GM08714 (cell line): ENCODE results near the gene S100A7.

Experiments
- H3K4me3 ChIP-seq: fragments of 200-500 bp; sonication (Bioruptor generic); 2 replicates; pipeline ENCODE4 v1.5.1; 2014; ENCODE audit warnings: mild to moderate bottlenecking, low read length, inconsistent platforms
- ZNF274 ChIP-seq: IDR thresholded peaks from 2 replicates; pipeline ENCODE4 v1.6.1; 2012; ENCODE audit warnings: mild to moderate bottlenecking, low read depth, low read length

Gene S100A7

GRCh38 chr1:153460551-153460950 is at the start of gene S100A7:
Gene S100A7, minus strand, starts transcription at chr1:153460651. Its CDS starts 1,638 bp downstream, at chr1:153459013.
- H3K4me3 ChIP-seq = no peak within 1 kb of the TSS
- TF ChIP-seq ZNF274 = no peak

GRCh38 chr1:153509729-153510354 is 49.4 kb upstream of the S100A7 start:
- no peak for TF ChIP-seq ZNF274
- no peak overlapping the region for H3K4me3 ChIP-seq

GRCh38 chr1:153509036-153509435 is 48.6 kb upstream of the S100A7 start:
- no peak overlapping the region for H3K4me3 ChIP-seq
- TF ChIP-seq ZNF274 = no peak

GRCh38 chr1:153507926-153508583 is 47.6 kb upstream of the S100A7 start:
- no peak overlapping the region for H3K4me3 ChIP-seq
- TF ChIP-seq ZNF274 = no peak

GRCh38 chr1:153506831-153507413 is 46.5 kb upstream of the S100A7 start:
- no peak overlapping the region for H3K4me3 ChIP-seq
- TF ChIP-seq ZNF274 = no peak

GRCh38 chr1:153506386-153506785 is 45.9 kb upstream of the S100A7 start:
- no peak for TF ChIP-seq ZNF274
- no peak overlapping the region for H3K4me3 ChIP-seq

- TF ChIP-seq ZNF274 = no peak
- no peak overlapping the region for H3K4me3 ChIP-seq
Measured at GRCh38 chr1:153505576-153505975, 45.1 kb upstream of the S100A7 start.

GRCh38 chr1:153503766-153504165 is 43.3 kb upstream of the S100A7 start:
- H3K4me3 ChIP-seq = no peak overlapping the region
- TF ChIP-seq ZNF274 = no peak

- H3K4me3 ChIP-seq = no peak overlapping the region
- TF ChIP-seq ZNF274 = no peak
Measured at GRCh38 chr1:153498746-153499145, 38.3 kb upstream of the S100A7 start.

GRCh38 chr1:153495536-153495935 is 35.1 kb upstream of the S100A7 start:
- TF ChIP-seq ZNF274 = no peak
- H3K4me3 ChIP-seq = no peak overlapping the region

GRCh38 chr1:153494976-153495535 is 34.6 kb upstream of the S100A7 start:
- no peak for TF ChIP-seq ZNF274
- no peak overlapping the region for H3K4me3 ChIP-seq

GRCh38 chr1:153493343-153493960 is 33.0 kb upstream of the S100A7 start:
- no peak for TF ChIP-seq ZNF274
- H3K4me3 ChIP-seq = no peak overlapping the region

- H3K4me3 ChIP-seq = no peak overlapping the region
- no peak for TF ChIP-seq ZNF274
Measured at GRCh38 chr1:153490272-153491051, 30.0 kb upstream of the S100A7 start.

- H3K4me3 ChIP-seq = no peak overlapping the region
- TF ChIP-seq ZNF274 = no peak
Measured at GRCh38 chr1:153488731-153489130, 28.3 kb upstream of the S100A7 start.

GRCh38 chr1:153487707-153488106 is 27.3 kb upstream of the S100A7 start:
- no peak for TF ChIP-seq ZNF274
- no peak overlapping the region for H3K4me3 ChIP-seq
